Endothelial cell of umbilical vein (primary cell): ENCODE results near the gene STIM1.

Source experiments
- CTCF ChIP-seq, 2 donors: IDR thresholded peaks; 1 replicate in 1 of 2; 2 replicates in 1 of 2; pipeline ENCODE4 v1.5.1; 2011; ENCODE audit warnings: low read length in 2 of 2, mild to moderate bottlenecking in 2 of 2, moderate library complexity in 2 of 2, control low read depth in 1 of 2, inconsistent platforms in 1 of 2, low read depth in 1 of 2; ENCODE audit not compliant: insufficient read depth in 1 of 2; ENCODE audit errors: extremely low read depth in 1 of 2
- JUN ChIP-seq: IDR thresholded peaks from 2 replicates; pipeline ENCODE4 v1.6.1; 2011; ENCODE audit warnings: borderline replicate concordance, low read depth; ENCODE audit not compliant: insufficient read length, insufficient read depth
- MYC ChIP-seq: IDR thresholded peaks from one replicate; pipeline ENCODE4 v1.6.1; 2011; ENCODE audit warnings: mild to moderate bottlenecking, low read depth, low read length
- POLR2A ChIP-seq: IDR thresholded peaks from 2 replicates; pipeline ENCODE4 v1.6.1; 2012; ENCODE audit warnings: low read depth, mild to moderate bottlenecking, control low read depth, low read length
- POLR2AphosphoS5 ChIP-seq: IDR thresholded peaks from 2 replicates; pipeline ENCODE4 v1.6.1; 2012; ENCODE audit warnings: low read depth, mild to moderate bottlenecking, control low read depth, low read length, moderate library complexity; ENCODE audit not compliant: insufficient read depth

GRCh38 chr11:4074266-4074665, 218.8 kb downstream of the STIM1 start:
- TF ChIP-seq POLR2A (no peak), MYC (no peak), CTCF (IDR thresholded peaks at IDR 0.05; ENCODE audit: extremely low read depth in 1 of 2, insufficient read depth in 1 of 2, low read depth in 1 of 2, low read length in 2 of 2) (no peak), POLR2AphosphoS5 (no peak), JUN (no peak)
